ENCODE measurements around the gene SMAD6. TPM values are rescaled to one million over a fixed set of nuclear protein-coding genes. Genes with fewer than 3 reads are reported as not detected.

The SMAD6 gene
- polyA plus RNA-seq, 1 of the 3 experiments (the other 2 are of a cell fraction), result 4.5 TPM

DNA sequence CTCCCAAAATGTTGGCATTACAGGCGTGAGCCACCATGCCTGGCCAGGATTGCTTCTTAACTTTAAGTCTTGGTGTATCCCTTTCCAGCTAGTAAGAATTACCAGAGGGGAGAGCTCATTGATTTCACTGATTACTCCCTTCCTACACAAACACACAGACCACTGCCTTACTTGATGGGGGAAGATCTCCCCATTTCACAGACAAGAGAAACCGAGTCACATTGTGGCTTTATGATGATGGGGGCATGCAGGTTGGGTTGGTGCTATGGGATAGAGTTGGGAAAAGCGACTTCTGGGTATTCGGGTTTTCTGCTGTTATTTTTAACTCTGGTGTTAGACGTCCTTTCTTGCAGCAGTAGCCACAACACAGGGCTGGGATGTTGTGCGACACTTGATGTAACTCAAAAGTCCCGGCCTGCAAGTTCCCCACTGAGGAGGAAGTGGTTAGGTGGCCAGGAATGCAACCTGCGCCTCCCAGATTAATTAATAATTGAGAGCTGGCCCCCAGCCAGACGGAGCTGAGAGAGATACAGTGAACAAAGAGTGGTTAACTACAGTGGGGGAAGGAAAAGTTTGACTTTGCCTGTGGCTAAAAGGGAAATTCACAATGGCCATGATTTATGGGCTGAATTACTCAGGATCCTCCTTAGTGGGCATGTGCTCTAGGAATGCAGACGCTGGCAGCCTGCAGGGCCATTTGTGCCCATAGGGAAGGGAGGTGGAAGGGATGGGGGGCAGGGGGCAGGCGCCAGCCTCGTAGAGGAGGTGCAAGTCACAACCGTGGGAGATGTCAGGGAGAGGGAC is 63.6 kb downstream of the SMAD6 start:
- Histone ChIP-seq H3K9ac (peak overlapping the region; percentile 36; the same call in 1 of the 2 replicates), H2AFZ (ENCODE audit: low read depth) (no peak overlapping the region), H3F3A (replicated peaks; ENCODE audit: insufficient read depth) (peaks cover 42% of the 10 kb centered on the region), H3K36me3 (replicated peaks in 1 of 2; ENCODE audit: control insufficient read depth in 1 of 2, insufficient read depth in 2 of 2, low read length in 1 of 2) (peaks cover 0 to 10% of the 10 kb centered on the region in 2 experiments), H3K9me2 (no peaks in the 10 kb centered on the region), H3K9me3 (no peaks in the 10 kb centered on the region), H4K20me1 (ENCODE audit: insufficient read depth) (peaks cover 66% of the 10 kb centered on the region), H3K79me2 (ENCODE audit: insufficient read depth) (peaks cover 98% of the 10 kb centered on the region), H3K27me3 (ENCODE audit: insufficient read depth) (no peaks in the 10 kb centered on the region), H3K4me3 (ENCODE audit: low read depth in 2 of 2, low read length in 1 of 2) (no peak overlapping the region), H3K4me1 (ENCODE audit: control insufficient read depth in 1 of 2, insufficient read depth in 2 of 2, low read depth in 1 of 2, low read length in 1 of 2) (peaks cover 27 to 67% of the 10 kb centered on the region in 2 experiments), H3K27ac (ENCODE audit: low read depth in 2 of 2, low read length in 1 of 2) (peak overlapping the region; percentile 66 to 72), H3K4me2 (peak overlapping the region; percentile 62)
- CTCF ChIA-PET, result interaction anchor here (1.4 kb wide), 1 partner anchor 9 kb away, joined by 6 read pairs; no protein-coding TSS in a partner anchor
- POLR2A ChIA-PET, result no interaction called here
- 23% methylated on average over 13 of the region's 13 CpGs for WGBS (ENCODE audit: low lambda C conversion rate)
- peak; percentile 44 for DNase-seq
- TF ChIP-seq, protein P1, sequence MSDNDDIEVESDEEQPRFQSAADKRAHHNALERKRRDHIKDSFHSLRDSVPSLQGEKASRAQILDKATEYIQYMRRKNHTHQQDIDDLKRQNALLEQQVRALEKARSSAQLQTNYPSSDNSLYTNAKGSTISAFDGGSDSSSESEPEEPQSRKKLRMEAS (IDR thresholded peaks at IDR 0.05; ENCODE audit: low read depth), result peak; percentile 76; the same call in 1 of the 2 replicates
- TF ChIP-seq MEF2A (IDR thresholded peaks at IDR 0.05; ENCODE audit: borderline replicate concordance, low read depth) (no peak), TEAD4 (IDR thresholded peaks at IDR 0.05; ENCODE audit: borderline replicate concordance, insufficient read depth) (0 out of 2 replicates have a peak, but pooled peaks have one; percentile 62), TAF1 (IDR thresholded peaks at IDR 0.05; ENCODE audit: borderline replicate concordance, low read depth, low read length) (no peak), CHD2 (IDR thresholded peaks at IDR 0.05; ENCODE audit: low read length, partially characterized antibody) (no peak), FOXM1 (IDR thresholded peaks at IDR 0.05; ENCODE audit: low read depth) (peak; percentile 59; the same call in 1 of the 2 replicates), RCOR1 (IDR thresholded peaks at IDR 0.05; ENCODE audit: low read length) (no peak), NRF1 (IDR thresholded peaks at IDR 0.05; ENCODE audit: low read depth, low read length) (no peak), RFX5 (IDR thresholded peaks at IDR 0.05; ENCODE audit: low read length) (no peak), ELF1 (IDR thresholded peaks at IDR 0.05) (no peak), EZH2phosphoT487 (IDR thresholded peaks at IDR 0.05; ENCODE audit: borderline replicate concordance, low read depth) (no peak), POLR2AphosphoS5 (IDR thresholded peaks at IDR 0.05; ENCODE audit: low read depth, low read length) (no peak; the same call in 1 of the 2 replicates), RXRA (IDR thresholded peaks at IDR 0.05; ENCODE audit: borderline replicate concordance, low read depth) (no peak), SIN3A (IDR thresholded peaks at IDR 0.05; ENCODE audit: borderline replicate concordance, low read depth, low read length) (peak; percentile 60; the same call in 1 of the 2 replicates), RAD21 (IDR thresholded peaks at IDR 0.05; ENCODE audit: low read length) (no peak), GABPA (IDR thresholded peaks at IDR 0.05; ENCODE audit: low read depth) (no peak), EP300 (IDR thresholded peaks at IDR 0.05; ENCODE audit: borderline replicate concordance in 1 of 2, low read depth in 1 of 2, low read length in 1 of 2) (peak in 1 of 2 experiments; percentile 68; a peak in 2 of 4 replicates), JUND (IDR thresholded peaks at IDR 0.05) (peak; percentile 47), YY1 (IDR thresholded peaks at IDR 0.05; ENCODE audit: low read depth) (0 out of 2 replicates have a peak, but pooled peaks have one; percentile 31), FOSL2 (IDR thresholded peaks at IDR 0.05; ENCODE audit: borderline replicate concordance, low read depth) (peak; percentile 19; the same call in 1 of the 2 replicates), GATA2 (CRISPR knock-in tag; IDR thresholded peaks at IDR 0.05) (no peak), FOXJ3 (CRISPR knock-in tag; IDR thresholded peaks at IDR 0.05) (no peak), MXI1 (IDR thresholded peaks at IDR 0.05; ENCODE audit: low read depth, low read length) (no peak), REST (IDR thresholded peaks at IDR 0.05; ENCODE audit: low read depth, low read length) (no peak)
- TF ChIP-seq, protein P2, sequence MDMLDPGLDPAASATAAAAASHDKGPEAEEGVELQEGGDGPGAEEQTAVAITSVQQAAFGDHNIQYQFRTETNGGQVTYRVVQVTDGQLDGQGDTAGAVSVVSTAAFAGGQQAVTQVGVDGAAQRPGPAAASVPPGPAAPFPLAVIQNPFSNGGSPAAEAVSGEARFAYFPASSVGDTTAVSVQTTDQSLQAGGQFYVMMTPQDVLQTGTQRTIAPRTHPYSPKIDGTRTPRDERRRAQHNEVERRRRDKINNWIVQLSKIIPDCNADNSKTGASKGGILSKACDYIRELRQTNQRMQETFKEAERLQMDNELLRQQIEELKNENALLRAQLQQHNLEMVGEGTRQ (IDR thresholded peaks at IDR 0.05; ENCODE audit: borderline replicate concordance, low read depth, low read length), result no peak
- TF ChIP-seq, protein P3, sequence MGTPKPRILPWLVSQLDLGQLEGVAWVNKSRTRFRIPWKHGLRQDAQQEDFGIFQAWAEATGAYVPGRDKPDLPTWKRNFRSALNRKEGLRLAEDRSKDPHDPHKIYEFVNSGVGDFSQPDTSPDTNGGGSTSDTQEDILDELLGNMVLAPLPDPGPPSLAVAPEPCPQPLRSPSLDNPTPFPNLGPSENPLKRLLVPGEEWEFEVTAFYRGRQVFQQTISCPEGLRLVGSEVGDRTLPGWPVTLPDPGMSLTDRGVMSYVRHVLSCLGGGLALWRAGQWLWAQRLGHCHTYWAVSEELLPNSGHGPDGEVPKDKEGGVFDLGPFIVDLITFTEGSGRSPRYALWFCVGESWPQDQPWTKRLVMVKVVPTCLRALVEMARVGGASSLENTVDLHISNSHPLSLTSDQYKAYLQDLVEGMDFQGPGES (IDR thresholded peaks at IDR 0.05; ENCODE audit: low read depth, low read length), result no peak
- TF ChIP-seq, protein P4, sequence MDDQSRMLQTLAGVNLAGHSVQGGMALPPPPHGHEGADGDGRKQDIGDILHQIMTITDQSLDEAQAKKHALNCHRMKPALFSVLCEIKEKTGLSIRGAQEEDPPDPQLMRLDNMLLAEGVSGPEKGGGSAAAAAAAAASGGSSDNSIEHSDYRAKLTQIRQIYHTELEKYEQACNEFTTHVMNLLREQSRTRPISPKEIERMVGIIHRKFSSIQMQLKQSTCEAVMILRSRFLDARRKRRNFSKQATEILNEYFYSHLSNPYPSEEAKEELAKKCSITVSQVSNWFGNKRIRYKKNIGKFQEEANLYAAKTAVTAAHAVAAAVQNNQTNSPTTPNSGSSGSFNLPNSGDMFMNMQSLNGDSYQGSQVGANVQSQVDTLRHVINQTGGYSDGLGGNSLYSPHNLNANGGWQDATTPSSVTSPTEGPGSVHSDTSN (IDR thresholded peaks at IDR 0.05), result peak; percentile 92

Data from SK-N-SH (cell line).